Measurements from ENCODE around the gene CYFIP1.

DNA sequence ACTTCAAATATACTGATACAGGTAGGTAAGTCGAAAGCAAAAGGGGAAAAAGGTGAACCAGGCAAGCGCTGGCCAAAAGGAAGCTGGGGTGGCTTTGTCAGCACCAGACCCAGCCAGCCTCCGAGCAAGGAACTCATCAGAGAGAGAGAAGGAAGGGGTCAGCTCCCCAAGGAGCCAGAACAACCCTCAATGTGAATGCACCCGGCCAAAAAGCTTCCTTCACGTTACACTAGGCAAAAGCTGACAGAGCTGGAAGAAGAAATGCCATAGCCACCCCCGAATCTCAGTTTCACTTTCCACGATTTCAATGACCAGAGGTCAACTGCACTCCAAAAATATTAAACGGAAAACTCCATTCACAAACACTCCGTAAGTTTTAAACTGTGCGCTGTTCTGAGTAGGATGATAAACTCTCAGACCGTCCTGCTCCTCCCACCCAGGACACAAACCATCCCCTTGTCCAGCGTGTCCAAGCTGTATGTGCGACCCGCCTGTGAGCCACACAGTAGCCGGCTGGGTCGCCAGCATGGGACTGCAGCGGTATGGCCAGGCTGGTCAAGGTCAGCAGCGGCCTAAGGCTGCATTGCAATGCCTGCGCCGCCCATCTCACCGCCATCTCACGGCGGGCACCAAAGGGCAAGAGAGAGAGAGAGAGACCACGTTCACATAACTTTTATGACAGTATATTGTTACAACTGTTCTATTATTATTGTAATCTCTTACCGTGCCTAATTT lies 29.7 kb downstream of the CYFIP1 start:
- TF ChIP-seq, protein P1, sequence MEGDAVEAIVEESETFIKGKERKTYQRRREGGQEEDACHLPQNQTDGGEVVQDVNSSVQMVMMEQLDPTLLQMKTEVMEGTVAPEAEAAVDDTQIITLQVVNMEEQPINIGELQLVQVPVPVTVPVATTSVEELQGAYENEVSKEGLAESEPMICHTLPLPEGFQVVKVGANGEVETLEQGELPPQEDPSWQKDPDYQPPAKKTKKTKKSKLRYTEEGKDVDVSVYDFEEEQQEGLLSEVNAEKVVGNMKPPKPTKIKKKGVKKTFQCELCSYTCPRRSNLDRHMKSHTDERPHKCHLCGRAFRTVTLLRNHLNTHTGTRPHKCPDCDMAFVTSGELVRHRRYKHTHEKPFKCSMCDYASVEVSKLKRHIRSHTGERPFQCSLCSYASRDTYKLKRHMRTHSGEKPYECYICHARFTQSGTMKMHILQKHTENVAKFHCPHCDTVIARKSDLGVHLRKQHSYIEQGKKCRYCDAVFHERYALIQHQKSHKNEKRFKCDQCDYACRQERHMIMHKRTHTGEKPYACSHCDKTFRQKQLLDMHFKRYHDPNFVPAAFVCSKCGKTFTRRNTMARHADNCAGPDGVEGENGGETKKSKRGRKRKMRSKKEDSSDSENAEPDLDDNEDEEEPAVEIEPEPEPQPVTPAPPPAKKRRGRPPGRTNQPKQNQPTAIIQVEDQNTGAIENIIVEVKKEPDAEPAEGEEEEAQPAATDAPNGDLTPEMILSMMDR (IDR thresholded peaks at IDR 0.05; ENCODE audit: low read depth, low read length, poor library complexity, severe bottlenecking): no peak
- TF ChIP-seq EZH2phosphoT487 (IDR thresholded peaks at IDR 0.05; ENCODE audit: borderline replicate concordance, low read length): no peak

Data from DOHH2 (cell line).